Breast epithelium (tissue), 4 donors: ENCODE results near the gene GPR34. TPM values are rescaled to one million over a fixed set of nuclear protein-coding genes. Genes with fewer than 3 reads are reported as not detected.

Experiments
- DNase-seq, 2 donors: peaks; one replicate each; pipeline ENCODE4 v3.0.0-alpha.2; 2019; ENCODE audit warnings: low spot score in 2 of 2
- H3K27ac ChIP-seq, 2 donors: fragments of 200-600 bp; sonication (generic) in 1 of 2; one replicate each; pipeline ENCODE4 v1.5.1; 2016 to 2019; ENCODE audit warnings: mild to moderate bottlenecking in 1 of 2
- H3K27me3 ChIP-seq, 2 donors: fragments of 200-600 bp; sonication (generic) in 1 of 2; one replicate each; pipeline versions ENCODE4 v1.5.1 to v1.6.0; 2017 to 2019; ENCODE audit warnings: control low read depth in 1 of 2, mild to moderate bottlenecking in 1 of 2
- H3K36me3 ChIP-seq: fragments of 200-600 bp; one replicate; pipeline ENCODE4 v1.5.1; 2019
- H3K4me1 ChIP-seq, 2 donors: fragments of 200-600 bp; sonication (generic); one replicate each; pipeline ENCODE4 v1.5.1; 2016 to 2019; ENCODE audit warnings: control low read depth in 1 of 2
- H3K4me3 ChIP-seq, 3 donors: fragments of 200-600 bp; sonication (generic); 1 replicate in 2 of 3; 2 replicates in 1 of 3; pipeline ENCODE4 v1.5.1; 2016 to 2019; ENCODE audit warnings: mild to moderate bottlenecking in 3 of 3, moderate library complexity in 2 of 3
- H3K9me3 ChIP-seq, 2 donors: fragments of 200-600 bp; sonication (generic) in 1 of 2; one replicate each; pipeline ENCODE4 v1.5.1; 2016 to 2019; ENCODE audit warnings: control low read depth in 1 of 2
- POLR2A ChIP-seq: fragments of 450-650 bp; IDR thresholded peaks from one replicate; pipeline ENCODE4 v1.6.1; 2016; ENCODE audit warnings: antibody characterized with exemption, mild to moderate bottlenecking, moderate library complexity
- POLR2AphosphoS5 ChIP-seq, 3 donors: sonication (generic); formaldehyde crosslinking; IDR thresholded peaks; one replicate each; pipeline ENCODE4 v1.6.1; 2017; ENCODE audit warnings: antibody characterized with exemption in 3 of 3
- intact Hi-C: fragments of 100-400 bp; cut with DNase I; formaldehyde crosslinking; loops from one replicate; pipeline ENCODE4 v1.15.1; 2023; ENCODE audit warnings: low total_unique reads
- total RNA-seq, 3 donors: library from RNA; depleted of rRNA; stranded (reverse); fragments of >200 nt; gene quantifications; one replicate each; pipeline ENCODE4 v1.1.0, GENCODE V29; 2016
- TF ChIP-seq, protein P1 (sequence below), 3 donors: fragments of 450-650 bp; IDR thresholded peaks; one replicate each; pipeline ENCODE4 v1.5.1; 2016 to 2017; ENCODE audit warnings: antibody characterized with exemption in 3 of 3, mild to moderate bottlenecking in 3 of 3, moderate library complexity in 3 of 3

GPR34 gene
- total RNA-seq, 3 donors from 2014 or later = 8.5 to 56.3 (median 18.0) TPM

DNA sequence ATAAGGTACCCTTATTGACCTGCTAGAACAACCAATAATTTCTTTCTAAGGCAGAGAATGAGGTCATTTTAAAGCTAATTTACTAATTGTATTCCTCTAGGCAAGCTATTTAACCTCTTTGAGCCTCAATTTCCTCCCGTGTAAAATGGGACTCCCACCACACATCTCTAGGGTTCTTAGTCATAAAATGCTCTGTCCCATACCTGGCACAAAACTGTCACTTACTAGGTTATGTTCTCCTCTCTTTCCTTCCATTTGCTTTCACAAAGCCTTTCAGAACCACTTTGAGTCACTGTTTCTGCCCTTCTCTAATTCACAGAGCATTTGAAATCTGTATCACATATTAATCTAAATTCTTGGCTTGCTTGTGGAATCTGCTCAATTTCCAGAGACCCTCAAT, 32.8 kb downstream of the GPR34 start:
- H3K36me3 ChIP-seq = no peaks in the 10 kb centered on the region
- H3K4me1 ChIP-seq = no peaks in the 10 kb centered on the region
- TF ChIP-seq POLR2AphosphoS5 (IDR thresholded peaks at IDR 0.05) = no peak
- TF ChIP-seq, protein P1, sequence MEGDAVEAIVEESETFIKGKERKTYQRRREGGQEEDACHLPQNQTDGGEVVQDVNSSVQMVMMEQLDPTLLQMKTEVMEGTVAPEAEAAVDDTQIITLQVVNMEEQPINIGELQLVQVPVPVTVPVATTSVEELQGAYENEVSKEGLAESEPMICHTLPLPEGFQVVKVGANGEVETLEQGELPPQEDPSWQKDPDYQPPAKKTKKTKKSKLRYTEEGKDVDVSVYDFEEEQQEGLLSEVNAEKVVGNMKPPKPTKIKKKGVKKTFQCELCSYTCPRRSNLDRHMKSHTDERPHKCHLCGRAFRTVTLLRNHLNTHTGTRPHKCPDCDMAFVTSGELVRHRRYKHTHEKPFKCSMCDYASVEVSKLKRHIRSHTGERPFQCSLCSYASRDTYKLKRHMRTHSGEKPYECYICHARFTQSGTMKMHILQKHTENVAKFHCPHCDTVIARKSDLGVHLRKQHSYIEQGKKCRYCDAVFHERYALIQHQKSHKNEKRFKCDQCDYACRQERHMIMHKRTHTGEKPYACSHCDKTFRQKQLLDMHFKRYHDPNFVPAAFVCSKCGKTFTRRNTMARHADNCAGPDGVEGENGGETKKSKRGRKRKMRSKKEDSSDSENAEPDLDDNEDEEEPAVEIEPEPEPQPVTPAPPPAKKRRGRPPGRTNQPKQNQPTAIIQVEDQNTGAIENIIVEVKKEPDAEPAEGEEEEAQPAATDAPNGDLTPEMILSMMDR (IDR thresholded peaks at IDR 0.05) = no peak
- no peak for TF ChIP-seq POLR2A
- intact Hi-C loops = no loop called here
- H3K4me3 ChIP-seq = no peak overlapping the region
- H3K27me3 ChIP-seq = peaks cover 0 to 23% of the 10 kb centered on the region in 2 donors
- H3K9me3 ChIP-seq = peaks cover 0 to 20% of the 10 kb centered on the region in 2 donors
- no peak overlapping the region for H3K27ac ChIP-seq
- no peak for DNase-seq

DNA sequence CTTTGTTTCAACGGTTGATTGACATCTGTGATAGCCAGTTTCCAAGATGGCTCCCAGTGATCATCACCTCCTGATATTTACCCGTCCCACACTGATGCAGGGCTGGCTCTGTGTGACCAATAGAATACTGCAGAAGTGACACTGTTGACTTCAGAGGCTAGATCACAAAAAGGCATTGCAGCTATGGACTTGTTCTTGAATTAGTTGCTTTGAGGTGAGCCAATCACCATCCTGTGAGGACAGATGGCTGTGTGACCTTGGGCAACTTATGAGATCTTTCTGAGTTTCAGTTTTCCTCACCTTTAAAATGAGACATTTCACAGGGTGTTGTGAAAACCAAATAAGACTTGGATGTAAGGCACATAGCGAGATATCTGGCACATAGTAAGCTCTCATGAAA, 33.4 kb downstream of the GPR34 start:
- intact Hi-C loops = no loop called here
- TF ChIP-seq, protein P1 (IDR thresholded peaks at IDR 0.05) = no peak
- TF ChIP-seq POLR2A = no peak
- no peak for TF ChIP-seq POLR2AphosphoS5 (IDR thresholded peaks at IDR 0.05)
- Histone ChIP-seq H3K9me3 (peaks cover 0 to 20% of the 10 kb centered on the region in 2 donors), H3K4me3 (no peak overlapping the region), H3K36me3 (no peaks in the 10 kb centered on the region), H3K27ac (no peak overlapping the region), H3K27me3 (peaks cover 0 to 23% of the 10 kb centered on the region in 2 donors), H3K4me1 (no peaks in the 10 kb centered on the region)
- no peak for DNase-seq

DNA sequence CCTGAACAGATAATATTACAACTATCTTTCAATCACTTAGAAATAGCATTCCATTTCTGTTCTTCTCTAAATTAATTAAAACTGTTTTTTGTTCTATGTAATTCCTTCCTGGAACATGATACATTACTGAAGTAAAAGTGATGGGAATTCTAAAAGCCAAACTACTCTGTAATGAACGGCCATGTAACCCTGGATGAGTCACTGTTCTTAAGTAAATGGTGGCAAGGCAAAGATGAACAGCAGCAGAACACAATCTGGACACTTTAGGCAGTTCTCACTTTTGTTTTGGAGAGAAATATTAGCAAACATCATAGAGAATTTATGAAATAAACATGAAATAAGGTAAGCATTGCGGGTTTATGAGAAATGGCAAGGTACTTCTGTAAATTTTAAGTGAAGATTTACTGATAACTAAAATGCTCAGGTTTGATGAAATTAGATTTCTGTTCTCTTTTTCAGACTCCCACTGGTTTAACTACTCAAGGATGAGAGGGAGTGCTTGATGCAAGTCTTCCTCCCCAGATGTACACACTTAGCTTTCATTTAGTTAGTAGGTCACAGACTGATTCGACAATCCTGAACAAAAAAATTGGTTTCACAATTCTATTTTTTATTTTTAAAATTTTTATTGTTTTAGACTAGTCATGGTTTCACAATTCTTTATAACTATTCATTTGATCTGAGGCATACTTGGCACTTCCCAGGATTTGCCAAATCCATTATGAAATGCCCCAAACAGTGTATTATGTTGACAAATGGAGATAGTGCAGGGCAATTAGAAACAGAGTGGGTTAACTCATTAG, 34.2 kb downstream of the GPR34 start:
- no peak overlapping the region for H3K27ac ChIP-seq

DNA sequence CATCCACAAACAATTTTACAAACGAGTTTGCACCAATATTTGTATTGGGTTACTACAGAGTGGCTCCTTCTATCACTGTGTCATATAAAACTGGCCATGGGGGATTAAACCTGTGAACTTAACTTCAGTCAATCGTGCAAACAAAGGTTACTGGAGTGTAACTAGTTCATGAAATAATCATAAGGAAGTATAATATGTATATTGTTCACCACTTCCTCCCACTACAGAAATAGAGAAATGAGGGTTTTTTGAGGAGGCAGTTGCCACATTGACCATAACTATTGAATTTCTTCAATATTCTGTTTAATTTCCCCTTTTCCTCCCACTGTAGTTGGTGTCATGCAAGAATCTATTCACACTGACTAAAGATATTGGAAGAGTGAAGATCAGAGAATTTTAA, 35.1 kb downstream of the GPR34 start, which contains the start of gene GPR82:
Gene GPR82 (plus strand): TSS at position 356 of the 400 bp plus-strand sequence. CDS start 2,846 bp downstream, outside the sequence.
- intact Hi-C loops = no loop called here
- TF ChIP-seq, protein P1 (IDR thresholded peaks at IDR 0.05) = no peak
- no peak for TF ChIP-seq POLR2A
- no peak for TF ChIP-seq POLR2AphosphoS5 (IDR thresholded peaks at IDR 0.05)
- Histone ChIP-seq H3K9me3 (peaks cover 0 to 7% of the 10 kb centered on the region in 2 donors), H3K36me3 (no peaks in the 10 kb centered on the region), H3K27ac (no peak within 1 kb of the TSS), H3K4me1 (no peaks in the 10 kb centered on the region), H3K4me3 (no peak within 1 kb of the TSS), H3K27me3 (peaks cover 0 to 16% of the 10 kb centered on the region in 2 donors)
- no peak for DNase-seq

More for the DNA sequence above, 34.2 kb downstream of the GPR34 start:
- Histone ChIP-seq H3K4me3 (no peak overlapping the region), H3K4me1 (no peaks in the 10 kb centered on the region), H3K27me3 (peaks cover 0 to 20% of the 10 kb centered on the region in 2 donors), H3K36me3 (no peaks in the 10 kb centered on the region), H3K9me3 (peaks cover 0 to 14% of the 10 kb centered on the region in 2 donors)
- TF ChIP-seq, protein P1 (IDR thresholded peaks at IDR 0.05) = no peak
- TF ChIP-seq POLR2AphosphoS5 (IDR thresholded peaks at IDR 0.05) = no peak
- TF ChIP-seq POLR2A = no peak
- intact Hi-C loops = no loop called here
- no peak for DNase-seq

DNA sequence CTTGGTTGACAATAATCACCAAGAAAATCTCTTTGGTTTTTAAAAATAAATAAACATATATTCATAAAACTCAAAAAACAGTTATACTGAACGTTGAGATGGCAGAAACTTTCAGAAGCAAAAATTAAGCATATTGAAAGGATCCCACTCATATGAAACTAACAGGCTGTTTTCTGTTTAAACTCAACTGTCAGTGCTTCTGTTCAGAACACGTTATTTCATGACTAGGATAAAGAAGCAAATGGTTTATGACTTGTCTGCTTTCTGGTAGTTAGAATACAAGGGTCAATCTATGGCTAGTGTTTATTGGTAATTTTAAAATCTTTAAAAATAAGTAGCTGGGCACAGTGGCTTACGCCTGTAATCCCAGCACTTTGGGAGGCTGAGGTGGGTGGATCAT, 39.4 kb downstream of the GPR34 start:
- no peaks in the 10 kb centered on the region for H3K4me1 ChIP-seq
- H3K36me3 ChIP-seq = no peaks in the 10 kb centered on the region
- intact Hi-C loops = no loop called here
- H3K27me3 ChIP-seq = peaks cover 0 to 8% of the 10 kb centered on the region in 2 donors
- no peak for DNase-seq
- no peak overlapping the region for H3K4me3 ChIP-seq
- TF ChIP-seq, protein P1 (IDR thresholded peaks at IDR 0.05) = no peak
- H3K27ac ChIP-seq = no peak overlapping the region
- no peaks in the 10 kb centered on the region for H3K9me3 ChIP-seq
